Measurements from ENCODE around the gene SNAI1.
"Not testable (repeated sequence)": the region's sequence is repeated elsewhere in the genome, so short reads cannot be mapped to it uniquely, and the experiment has no call there.

SNAI1 gene

DNA sequence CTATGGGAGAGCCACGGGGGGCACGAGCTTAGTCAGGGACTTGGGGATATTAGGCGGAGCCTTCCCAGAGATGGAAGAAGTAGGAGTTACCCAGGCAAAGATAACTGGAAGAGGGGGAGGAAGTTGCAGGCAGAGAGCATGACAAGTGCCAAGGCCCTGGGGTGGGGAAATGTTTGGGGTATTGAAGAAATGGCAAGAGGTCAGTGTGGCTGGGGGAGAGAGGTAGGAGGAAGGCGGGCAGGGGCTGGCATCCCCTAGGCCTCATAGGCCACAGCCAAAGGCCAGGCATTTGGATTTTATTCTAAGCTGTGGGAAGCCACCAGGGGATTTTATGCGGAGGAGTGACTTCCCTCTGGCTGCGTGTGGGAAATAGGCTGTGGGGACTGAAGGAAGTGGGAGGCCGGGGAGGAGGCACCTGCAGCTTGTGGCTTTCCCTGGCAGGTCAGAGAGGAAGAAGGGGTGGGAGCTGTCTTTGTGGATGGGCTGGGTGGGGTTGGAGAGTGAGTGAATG is 22.7 kb downstream of the SNAI1 start:
- in situ Hi-C loops (cut with HindIII; ENCODE audit: low pct_ligation_motif_present, low pct_unique_long_range_greater_than_20kb, low sequenced_read_pairs): no loop called here
- no peak for DNase-seq

DNA sequence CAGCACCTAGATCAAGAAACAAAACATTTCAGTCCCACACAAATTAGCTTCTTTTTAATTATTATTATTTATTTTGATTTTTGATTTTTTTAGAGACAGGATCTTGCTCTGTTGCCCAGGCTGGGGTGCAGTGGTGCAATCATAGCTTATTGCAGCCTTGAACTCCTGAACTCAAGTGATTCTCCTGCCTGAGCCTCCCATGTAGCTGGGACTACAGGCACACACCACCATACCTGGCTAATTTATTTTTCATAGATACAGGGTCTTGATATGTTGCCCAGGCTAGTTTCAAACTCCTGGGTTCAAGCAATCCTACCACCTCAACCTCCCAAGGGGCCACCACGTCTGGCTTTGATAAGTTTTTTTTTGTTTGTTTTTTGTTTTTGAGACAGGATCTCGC is 24.6 kb downstream of the SNAI1 start:
- no peak for DNase-seq
- in situ Hi-C loops (cut with HindIII; ENCODE audit: low pct_ligation_motif_present, low pct_unique_long_range_greater_than_20kb, low sequenced_read_pairs): no loop called here

DNA sequence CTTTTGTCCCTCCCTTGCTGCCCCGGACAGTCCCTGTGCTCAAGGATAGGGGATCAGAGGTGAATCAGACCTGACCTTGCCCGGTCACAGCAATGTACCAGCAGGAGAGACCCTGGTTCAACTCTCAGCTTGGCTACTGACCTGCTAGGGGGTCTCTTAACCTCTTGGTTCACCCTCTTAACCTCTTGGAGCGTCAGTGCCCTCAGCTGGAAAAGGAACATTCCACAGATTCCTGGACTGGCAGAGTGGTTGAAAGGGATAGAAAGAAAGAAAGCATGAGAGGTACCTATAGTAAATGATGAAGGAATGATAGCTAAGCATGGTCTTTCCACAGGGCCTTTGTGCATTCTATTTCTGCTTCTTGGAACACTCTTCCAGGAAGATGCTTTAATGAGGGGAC is 25.2 kb downstream of the SNAI1 start:
- in situ Hi-C loops (cut with HindIII; ENCODE audit: low pct_ligation_motif_present, low pct_unique_long_range_greater_than_20kb, low sequenced_read_pairs): no loop called here
- DNase-seq: no peak

DNA sequence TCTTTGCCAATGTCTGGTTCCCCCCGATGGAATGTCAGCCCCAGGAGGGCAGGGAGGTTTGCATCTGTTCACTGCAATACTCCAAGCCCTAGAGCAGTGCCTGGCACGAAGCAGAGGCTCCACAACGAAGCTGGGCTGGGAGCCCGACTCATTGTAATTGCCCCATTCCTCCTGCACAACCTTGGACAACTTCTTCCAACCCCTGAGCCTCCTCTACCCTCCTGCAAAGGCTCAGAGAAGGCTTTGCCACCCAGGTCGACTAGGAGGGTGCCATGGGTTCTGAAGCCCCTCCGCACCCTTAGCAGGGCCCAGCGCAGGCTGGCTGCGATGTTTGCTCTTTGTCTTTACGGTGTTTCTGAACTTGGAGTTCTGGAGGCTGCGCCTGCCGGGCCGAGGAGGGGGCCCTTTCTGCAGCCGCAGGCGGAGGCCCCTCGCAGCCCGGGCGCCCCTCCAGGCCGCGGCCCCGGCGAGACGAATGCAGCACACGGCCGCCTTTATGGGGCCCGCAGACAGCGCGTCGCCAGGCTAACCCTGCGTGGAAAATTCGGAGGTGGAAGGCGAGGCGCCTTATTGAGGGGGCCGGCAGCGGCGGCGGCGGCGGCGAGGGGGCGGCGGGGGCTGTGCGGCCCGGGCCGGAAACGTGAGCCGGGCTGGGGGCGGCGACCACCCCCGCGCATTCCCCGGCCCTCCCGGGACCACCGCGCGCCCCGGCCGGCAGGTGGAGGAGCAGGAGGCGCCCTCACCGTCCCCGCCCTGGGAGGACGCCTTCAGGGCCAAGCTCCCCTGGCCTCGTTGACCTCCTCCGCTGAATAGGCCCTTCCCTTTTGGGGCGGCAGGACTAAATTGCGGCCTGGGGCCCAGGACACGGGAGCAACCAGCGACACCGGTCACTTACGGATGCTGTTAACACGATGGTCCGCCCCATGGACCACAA is 27.0 kb downstream of the SNAI1 start:
- no peak for DNase-seq
- in situ Hi-C loops (cut with HindIII; ENCODE audit: low pct_ligation_motif_present, low pct_unique_long_range_greater_than_20kb, low sequenced_read_pairs): no loop called here

DNA sequence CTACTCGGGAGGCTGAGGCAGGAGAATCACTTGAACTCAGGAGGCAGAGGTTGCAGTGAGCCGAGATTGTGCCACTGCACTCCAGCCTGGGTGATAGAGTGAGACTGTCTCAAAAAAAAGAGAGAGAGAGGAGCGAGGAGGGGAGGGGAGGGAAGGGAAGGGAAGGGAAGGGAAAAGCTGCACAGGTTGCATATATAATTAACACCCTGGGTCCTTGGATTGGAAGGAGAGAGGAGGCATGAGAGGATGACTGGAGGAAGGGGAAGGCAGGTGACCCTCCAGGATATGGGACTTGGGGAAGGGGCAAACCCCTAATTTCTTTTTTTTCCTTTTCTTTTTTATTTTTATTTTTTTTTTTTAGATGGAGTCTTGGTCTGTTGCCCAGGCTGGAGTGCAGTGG is 28.8 kb downstream of the SNAI1 start:
- in situ Hi-C loops (cut with HindIII; ENCODE audit: low pct_ligation_motif_present, low pct_unique_long_range_greater_than_20kb, low sequenced_read_pairs); DNase-seq: not testable (repeated sequence)

DNA sequence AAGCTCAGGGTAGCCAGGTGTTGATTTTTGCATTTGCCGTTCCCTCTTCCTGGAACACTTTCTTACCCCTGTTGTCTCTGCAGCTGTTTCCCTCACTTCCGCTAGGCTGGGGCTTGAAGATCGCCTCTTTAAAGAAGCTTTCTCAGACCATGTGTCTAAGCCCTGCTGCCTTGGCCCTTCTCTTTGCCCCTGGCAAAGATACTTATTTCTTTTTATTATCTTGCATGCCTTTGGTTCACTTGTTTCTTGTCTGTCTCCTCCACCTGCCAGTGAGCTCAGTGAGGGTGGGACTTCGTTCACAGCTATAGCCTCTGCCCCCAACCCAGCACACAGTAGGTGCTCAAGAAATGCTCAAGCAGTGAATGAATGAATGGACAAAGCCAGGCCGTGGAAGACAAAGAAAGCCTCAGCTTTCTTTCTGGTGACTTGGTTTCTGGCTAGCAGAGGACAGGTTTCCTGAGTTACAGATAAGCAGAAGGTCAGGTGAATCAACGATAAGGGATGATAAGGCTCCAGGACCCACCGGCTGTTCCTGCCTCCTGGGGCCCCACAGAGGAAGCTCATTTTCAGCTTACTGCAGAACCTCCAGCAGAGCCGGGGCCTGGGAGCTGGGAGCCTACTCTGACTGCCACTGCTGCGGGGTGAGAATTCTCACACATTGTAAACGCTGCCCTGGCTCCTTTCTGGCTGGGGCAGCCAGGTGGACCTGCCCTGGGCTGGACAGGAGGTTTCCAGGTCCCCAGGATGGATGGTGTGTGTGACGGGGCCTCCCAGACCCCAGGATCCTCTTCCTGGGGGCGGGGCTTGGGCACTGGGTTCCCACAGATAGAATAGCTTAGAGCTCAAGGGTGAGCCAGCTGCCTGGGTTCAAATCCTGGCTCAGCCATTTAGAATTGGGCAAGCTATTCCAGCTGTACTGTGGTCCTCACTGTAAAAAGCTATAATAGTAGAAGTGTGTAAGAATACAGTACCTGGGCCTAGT is 29.8 kb downstream of the SNAI1 start:
- in situ Hi-C loops (cut with HindIII; ENCODE audit: low pct_ligation_motif_present, low pct_unique_long_range_greater_than_20kb, low sequenced_read_pairs): no loop called here
- DNase-seq: no peak

DNA sequence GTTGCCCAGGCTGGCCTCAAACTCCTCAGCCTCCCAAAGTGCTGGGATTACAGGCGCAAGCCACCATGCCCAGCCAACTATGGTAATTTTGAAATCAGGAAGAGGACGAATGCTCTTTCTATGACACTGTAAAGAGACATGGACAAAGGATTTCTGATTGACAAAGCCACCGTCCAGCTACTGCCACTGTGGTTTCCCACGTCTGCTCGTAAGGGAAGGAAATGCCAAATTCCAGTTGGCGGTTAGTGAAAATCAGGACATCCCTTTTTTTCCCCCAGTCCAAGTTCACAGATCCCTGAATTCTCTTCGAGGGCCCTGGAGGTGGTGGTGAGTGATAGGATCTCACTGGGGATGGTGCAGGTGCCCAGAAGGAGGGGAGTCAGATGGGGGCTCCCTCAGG is 31.2 kb downstream of the SNAI1 start:
- in situ Hi-C loops (cut with HindIII; ENCODE audit: low pct_ligation_motif_present, low pct_unique_long_range_greater_than_20kb, low sequenced_read_pairs): no loop called here
- no peak for DNase-seq

DNA sequence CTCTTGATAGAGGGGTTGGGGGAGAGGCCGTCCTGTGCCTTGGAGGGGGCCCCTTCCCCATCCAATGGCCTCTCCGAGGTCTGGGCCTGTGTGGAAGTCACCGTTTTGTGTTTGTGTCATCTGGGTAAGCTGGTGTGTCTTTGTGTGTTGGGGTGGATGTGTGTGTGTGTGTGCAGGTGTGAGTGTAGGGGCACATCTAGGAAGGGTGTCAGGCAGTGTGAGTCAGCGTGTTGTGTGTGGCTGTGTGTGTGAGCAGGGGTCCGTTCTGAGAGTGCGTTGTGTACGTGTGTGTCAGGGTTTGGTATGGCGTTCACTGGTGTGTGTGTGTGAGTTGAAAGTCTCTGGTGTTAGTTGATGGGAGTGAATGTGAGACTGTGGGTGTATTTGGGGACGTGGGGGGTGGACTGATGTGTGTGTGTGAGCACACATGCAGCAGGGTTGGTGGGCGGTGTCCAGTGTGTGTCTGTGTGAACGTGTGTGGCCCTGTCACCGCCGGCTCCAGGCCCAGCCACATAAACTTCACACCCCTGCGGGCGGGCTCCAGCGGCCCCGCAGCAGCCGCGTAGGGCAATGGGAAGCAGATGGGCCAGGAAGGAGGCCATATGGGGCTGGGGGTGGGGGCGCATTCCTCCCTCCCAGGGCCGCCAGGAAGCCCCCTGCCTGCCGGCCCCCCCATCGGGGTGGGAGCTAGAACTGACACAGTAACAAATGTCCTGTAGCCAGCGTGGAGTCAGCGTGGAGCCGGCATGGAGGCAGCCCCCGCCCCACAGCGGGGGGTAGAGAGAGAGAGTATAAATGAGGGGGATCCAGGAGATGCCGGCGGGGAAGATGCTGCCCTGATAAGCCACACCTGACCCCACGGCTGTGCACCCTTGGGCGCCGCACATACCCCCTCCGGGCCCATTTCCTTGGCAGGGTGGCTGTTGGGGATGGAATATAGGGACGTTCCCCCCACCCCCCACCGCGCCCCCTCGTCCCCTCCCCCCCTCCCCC is 32.1 kb downstream of the SNAI1 start:
- in situ Hi-C loops (cut with HindIII; ENCODE audit: low pct_ligation_motif_present, low pct_unique_long_range_greater_than_20kb, low sequenced_read_pairs): no loop called here
- DNase-seq: no peak

DNA sequence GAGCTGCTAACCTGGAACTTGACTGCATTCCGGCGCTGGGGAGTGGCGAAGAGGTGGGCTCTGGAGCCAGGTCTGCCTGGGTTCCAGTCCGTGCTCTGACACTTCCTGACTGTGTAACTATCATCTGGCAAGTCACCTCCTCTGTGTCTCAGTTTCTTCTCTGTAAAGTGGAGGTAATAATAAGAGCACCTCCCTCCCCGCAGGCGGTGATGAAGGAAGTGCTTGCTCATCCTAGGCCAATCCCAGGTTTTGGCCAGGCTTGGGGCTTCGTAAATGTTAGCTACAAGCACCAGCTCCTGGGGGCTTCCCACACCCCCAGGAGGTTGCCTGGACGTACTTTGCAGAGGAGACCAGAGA is 32.8 kb downstream of the SNAI1 start:
- in situ Hi-C loops (cut with HindIII; ENCODE audit: low pct_ligation_motif_present, low pct_unique_long_range_greater_than_20kb, low sequenced_read_pairs): no loop called here
- no peak for DNase-seq

DNA sequence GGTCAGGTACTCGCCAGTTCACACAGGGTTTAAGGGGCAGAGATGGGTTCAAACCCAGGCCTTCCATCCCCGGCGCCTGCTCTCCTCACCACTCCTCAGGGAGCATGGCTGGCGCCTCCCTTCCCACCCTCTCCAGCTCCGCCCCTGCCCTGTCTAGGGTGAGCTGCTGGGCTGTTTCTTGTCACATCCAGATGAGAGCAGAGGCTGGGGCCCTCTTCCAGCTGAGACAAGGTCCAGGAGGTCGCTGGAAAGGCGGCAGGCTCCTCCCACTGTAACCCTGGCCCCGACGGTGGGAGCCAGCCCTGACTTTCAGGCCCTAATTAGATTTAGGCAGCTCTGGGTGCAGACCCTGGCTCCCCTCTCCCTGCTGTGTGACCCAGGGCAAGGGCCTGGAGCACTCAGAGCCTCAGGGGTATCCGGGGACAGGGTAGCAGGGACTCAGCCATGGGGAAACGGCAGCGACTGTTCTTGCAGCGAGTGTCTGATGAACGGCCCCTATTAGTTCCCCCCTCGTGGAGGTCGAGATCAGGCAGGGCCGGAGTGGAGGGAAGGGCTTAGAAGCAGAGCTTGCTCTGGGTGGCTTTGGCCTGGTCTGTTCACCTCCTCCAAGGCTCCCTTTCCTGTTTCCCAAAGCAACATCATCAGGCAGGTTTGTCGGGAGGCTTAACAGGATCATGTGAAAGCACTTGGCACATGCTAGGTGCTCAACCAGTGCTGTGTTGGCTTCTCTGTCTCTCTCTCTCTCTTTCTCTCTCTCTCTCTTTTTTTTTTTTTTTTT is 33.4 kb downstream of the SNAI1 start:
- no peak for DNase-seq
- in situ Hi-C loops (cut with HindIII; ENCODE audit: low pct_ligation_motif_present, low pct_unique_long_range_greater_than_20kb, low sequenced_read_pairs): no loop called here

DNA sequence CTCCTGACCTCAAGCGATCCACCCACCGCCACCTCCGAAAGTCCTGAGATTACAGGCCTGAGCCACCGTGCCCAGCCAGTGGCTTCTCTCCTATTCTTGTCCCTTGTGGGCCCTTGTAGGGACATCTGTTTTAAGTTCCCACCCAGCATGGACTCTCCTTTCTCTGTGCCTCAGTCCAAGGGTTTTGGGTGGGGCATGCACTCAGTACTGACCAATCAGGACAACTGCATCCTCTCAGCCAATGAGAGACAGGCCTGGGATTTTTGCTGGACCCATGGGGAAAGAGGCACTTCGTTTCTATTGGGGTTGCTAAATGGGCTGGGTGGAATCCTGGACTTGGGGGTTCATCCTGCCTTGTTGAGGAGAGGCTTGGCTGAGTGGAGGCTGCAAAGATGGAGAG is 34.4 kb downstream of the SNAI1 start:
- in situ Hi-C loops (cut with HindIII; ENCODE audit: low pct_ligation_motif_present, low pct_unique_long_range_greater_than_20kb, low sequenced_read_pairs): no loop called here
- DNase-seq: no peak

DNA sequence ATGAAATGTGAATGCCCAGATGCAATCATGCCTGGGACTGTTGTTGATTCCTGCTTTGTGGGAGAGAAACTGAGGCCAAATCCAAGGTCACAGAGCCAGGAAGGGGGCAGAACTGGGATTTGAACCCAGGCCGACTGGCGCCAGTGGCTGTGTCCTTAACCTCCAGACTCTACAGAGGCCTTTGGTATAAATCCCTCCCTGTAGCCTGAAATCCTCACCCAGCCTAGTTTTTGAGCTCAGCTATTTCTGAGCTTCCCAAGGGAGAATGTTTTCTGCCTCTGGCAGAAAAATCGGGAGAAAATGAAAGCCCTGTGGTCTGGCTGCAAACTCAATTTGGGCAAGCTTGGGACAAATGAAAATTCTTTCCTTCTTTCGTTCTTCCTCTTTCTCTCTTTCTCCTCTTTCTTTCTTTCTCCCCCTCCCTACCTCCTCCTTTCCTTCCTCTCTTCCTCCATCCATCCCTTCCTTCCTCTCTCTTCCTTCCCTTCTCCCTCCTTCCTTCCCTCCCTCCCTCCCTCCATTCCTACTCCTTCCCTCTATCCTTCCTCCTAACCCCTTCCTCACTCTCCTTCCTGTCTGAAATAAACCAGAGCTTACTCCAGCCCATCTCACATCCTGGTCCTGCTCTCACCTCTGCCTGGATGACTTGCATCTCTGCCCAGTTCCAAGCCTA is 34.9 kb downstream of the SNAI1 start:
- in situ Hi-C loops (cut with HindIII; ENCODE audit: low pct_ligation_motif_present, low pct_unique_long_range_greater_than_20kb, low sequenced_read_pairs): no loop called here

DNA sequence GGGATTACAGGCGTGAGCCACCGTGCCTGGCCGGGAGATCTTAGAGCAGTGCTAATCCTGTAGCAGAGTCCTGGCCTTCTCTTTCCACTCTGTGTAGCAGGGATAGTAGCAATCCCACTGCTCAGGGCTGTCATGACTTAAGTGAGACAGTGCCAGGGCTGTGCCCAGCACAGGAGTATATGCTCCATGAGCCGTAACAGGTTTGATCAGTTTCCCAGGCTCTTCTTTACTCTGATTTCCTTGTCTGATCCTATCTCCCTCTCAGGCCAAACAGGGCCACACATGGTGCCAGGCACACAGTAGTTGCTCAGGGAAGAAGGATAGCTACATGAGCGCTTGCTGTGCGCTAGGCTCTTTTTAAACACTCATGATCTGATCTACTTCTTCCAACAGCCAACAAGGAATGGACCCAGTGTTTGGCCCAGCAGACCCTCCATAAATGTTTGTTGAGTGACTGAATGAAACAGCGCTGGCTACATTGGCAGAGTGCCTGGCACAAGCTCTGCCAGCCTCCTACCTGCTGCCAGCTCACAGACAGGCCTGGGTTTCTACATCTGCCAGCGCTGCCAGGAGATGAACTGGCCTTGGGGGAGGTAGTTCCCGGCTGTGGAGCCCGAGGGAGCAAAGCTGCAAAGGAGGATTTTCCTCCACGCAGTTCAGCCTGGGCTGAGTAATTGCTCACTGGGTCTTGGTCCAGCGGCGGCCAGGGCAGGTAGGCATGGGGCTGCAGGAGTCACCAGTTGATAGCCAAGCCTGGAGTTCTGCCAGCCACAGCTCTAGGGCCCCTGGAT is 36.9 kb downstream of the SNAI1 start:
- DNase-seq: no peak
- in situ Hi-C loops (cut with HindIII; ENCODE audit: low pct_ligation_motif_present, low pct_unique_long_range_greater_than_20kb, low sequenced_read_pairs): no loop called here

More for the DNA sequence above, 34.9 kb downstream of the SNAI1 start:
- DNase-seq: no peak

DNA sequence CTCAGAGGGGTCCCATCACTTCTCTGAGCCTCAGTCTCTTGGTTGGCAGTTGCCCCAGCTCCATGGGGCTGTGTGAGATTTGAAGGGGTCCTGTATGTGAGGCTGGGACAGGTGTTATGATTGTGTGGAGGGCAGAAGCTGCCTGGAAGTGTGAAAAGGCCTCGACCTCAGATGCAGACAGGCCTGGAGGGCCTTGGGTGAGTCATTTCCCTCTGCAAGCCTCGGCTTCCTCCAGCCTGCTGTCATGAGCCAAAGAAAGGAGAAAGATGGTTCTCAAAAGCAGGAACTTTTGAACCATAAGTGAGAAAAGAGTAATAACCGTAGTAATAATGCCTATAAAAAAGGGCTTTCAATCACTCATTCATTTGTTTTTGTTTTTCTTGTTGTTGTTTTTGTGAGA is 37.5 kb downstream of the SNAI1 start:
- DNase-seq: no peak
- in situ Hi-C loops (cut with HindIII; ENCODE audit: low pct_ligation_motif_present, low pct_unique_long_range_greater_than_20kb, low sequenced_read_pairs): no loop called here

DNA sequence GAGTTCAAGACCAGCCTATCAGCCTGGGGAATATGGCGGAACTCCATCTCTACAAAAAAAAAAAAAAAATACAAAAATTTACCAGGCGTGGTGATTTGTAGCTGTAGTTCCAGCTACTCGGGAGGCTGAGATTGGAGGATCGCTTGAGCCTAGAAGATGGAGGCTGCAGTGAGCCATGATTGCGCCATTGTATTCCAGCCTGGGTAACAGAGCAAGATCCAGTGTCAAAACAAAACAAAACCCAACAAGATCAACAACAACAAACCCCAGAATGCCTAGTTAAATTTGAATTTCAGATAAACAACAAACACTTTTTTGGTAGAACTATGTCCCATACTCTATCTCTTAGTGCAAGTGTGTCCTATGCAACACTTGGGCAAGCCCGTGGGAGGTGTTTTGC is 39.9 kb downstream of the SNAI1 start:
- no peak for DNase-seq
- in situ Hi-C loops (cut with HindIII; ENCODE audit: low pct_ligation_motif_present, low pct_unique_long_range_greater_than_20kb, low sequenced_read_pairs): no loop called here

DNA sequence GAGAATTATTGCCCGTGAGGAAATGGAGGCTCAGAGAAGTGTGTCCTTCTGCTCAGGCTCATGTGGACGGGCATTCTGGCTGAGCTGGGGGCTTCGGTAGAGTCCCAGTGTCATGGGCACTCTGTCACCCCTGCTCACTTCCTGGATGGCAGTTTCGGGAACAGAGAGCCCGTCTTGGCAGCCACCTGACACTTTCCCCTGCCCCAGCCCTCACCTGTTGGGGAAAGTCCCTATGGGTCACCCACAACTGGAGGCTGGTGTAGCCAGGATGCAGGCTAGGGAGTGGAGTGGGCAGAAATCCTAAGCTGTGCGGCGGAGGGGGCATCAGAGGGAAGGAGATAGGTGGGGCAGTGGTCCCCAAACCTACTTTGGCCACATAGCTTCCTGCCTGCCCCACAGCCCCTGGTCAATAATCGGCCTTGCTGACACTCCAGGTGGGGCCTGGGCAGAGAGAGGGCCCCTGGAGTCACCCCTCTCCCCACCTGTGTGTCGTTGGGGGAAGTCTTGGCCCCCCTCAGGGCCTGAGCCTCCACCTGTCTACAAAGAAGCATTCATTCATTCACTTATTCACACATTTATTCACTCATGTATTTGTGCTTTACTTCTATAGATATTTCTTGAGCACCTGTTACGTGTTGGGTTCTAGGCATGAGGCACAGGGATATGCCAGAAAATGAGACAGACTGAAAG is 40.5 kb downstream of the SNAI1 start:
- no peak for DNase-seq
- in situ Hi-C loops (cut with HindIII; ENCODE audit: low pct_ligation_motif_present, low pct_unique_long_range_greater_than_20kb, low sequenced_read_pairs): no loop called here
